B cell (primary cell): Measurements from ENCODE around the gene C15orf62. TPM values are rescaled to one million over a fixed set of nuclear protein-coding genes. Genes with fewer than 3 reads are reported as not detected.

Source experiments
- ATAC-seq: fragments of 200-7000 bp; cut with Tn5 transposase; one replicate; pipeline ENCODE4 v1.10.0; 2021; ENCODE audit warnings: low read depth, mild to moderate bottlenecking, moderate number of reproducible peaks, moderate library complexity
- CTCF ChIA-PET: fragments of 350-600 bp; sonication (Branson Sonifier 250); formaldehyde crosslinking; loops from one replicate; lab custom pipeline; 2021; ENCODE audit warnings: antibody characterized with exemption, inconsistent platforms; lab: Charles Lee
- POLR2A ChIA-PET: fragments of 350-600 bp; sonication (Branson Sonifier 250); formaldehyde crosslinking; loops from one replicate; lab custom pipeline; 2021; ENCODE audit warnings: antibody characterized with exemption; lab: Charles Lee
- DNase-seq: peaks from one replicate; pipeline ENCODE4 v3.0.0; 2013
- H2AFZ ChIP-seq: 2 replicates; pipeline ENCODE4 v1.6.1; 2012; ENCODE audit warnings: mild to moderate bottlenecking, low read depth, low read length; ENCODE audit not compliant: insufficient read depth, poor library complexity, severe bottlenecking
- H3K27ac ChIP-seq, 2 donors: 1 replicate in 1 of 2; 2 replicates in 1 of 2; pipeline ENCODE4 v1.5.1; 2012 to 2013; ENCODE audit warnings: low read length in 2 of 2, mild to moderate bottlenecking in 2 of 2, moderate library complexity in 1 of 2
- H3K27me3 ChIP-seq, 4 experiments: fragments of 200-600 bp in 1 of 4; sonication (generic) in 1 of 4; replicated peaks in 1 of 4; 1 replicate in 2 of 4; 2 replicates in 2 of 4; pipeline versions ENCODE4 v1.6.1 to v1.7.0; 2013 to 2016; ENCODE audit warnings: low read length in 3 of 4, mild to moderate bottlenecking in 2 of 4, mixed read lengths in 1 of 4, moderate library complexity in 1 of 4; ENCODE audit not compliant: insufficient read depth in 4 of 4, control insufficient read depth in 3 of 4; ENCODE audit errors: control extremely low read depth in 1 of 4
- H3K36me3 ChIP-seq, 2 experiments: replicated peaks in 1 of 2; 1 replicate in 1 of 2; 2 replicates in 1 of 2; pipeline versions ENCODE4 v1.6.1 to v1.7.1; 2013; ENCODE audit warnings: low read length in 1 of 2; ENCODE audit not compliant: insufficient read depth in 2 of 2, control insufficient read depth in 1 of 2; ENCODE audit errors: control extremely low read depth in 1 of 2, extremely low read depth in 1 of 2
- H3K4me1 ChIP-seq, 2 donors: fragments of 200-600 bp in 1 of 2; sonication (generic) in 1 of 2; 1 replicate in 1 of 2; 2 replicates in 1 of 2; pipeline versions ENCODE4 v1.5.1 to v1.6.1; 2013 to 2017; ENCODE audit warnings: low read length in 2 of 2; ENCODE audit not compliant: control insufficient read depth in 2 of 2, insufficient read depth in 2 of 2
- H3K4me2 ChIP-seq: replicated peaks from 2 replicates; pipeline ENCODE3; 2012; ENCODE audit warnings: mild to moderate bottlenecking, low read depth, low read length; ENCODE audit not compliant: poor library complexity, severe bottlenecking
- H3K4me3 ChIP-seq, 5 experiments: fragments of 200-600 bp in 1 of 5; sonication (generic) in 1 of 5; 1 replicate in 3 of 5; 2 replicates in 2 of 5; pipeline versions ENCODE4 v1.5.1 to v1.7.0; 2011 to 2016; ENCODE audit warnings: low read length in 4 of 5, mild to moderate bottlenecking in 4 of 5, low read depth in 2 of 5, control low read depth in 1 of 5, moderate library complexity in 1 of 5; ENCODE audit not compliant: insufficient read depth in 1 of 5; ENCODE audit errors: control extremely low read depth in 1 of 5, extremely low read depth in 1 of 5
- H3K79me2 ChIP-seq: fragments of 200-600 bp; sonication (generic); one replicate; pipeline ENCODE4 v1.6.0; 2016; ENCODE audit warnings: low read length; ENCODE audit not compliant: control insufficient read depth, insufficient read depth
- H3K9ac ChIP-seq: fragments of 200-600 bp; sonication (generic); 2 replicates; pipeline ENCODE4 v1.6.1; 2017; ENCODE audit warnings: mild to moderate bottlenecking, low read length, moderate library complexity
- H3K9me3 ChIP-seq, 3 donors: one replicate each; pipeline versions ENCODE4 v1.6.1 to v1.7.1; 2013; ENCODE audit warnings: low read length in 2 of 3; ENCODE audit not compliant: control insufficient read depth in 2 of 3, insufficient read depth in 1 of 3; ENCODE audit errors: control extremely low read depth in 1 of 3
- H4K20me1 ChIP-seq: 2 replicates; pipeline ENCODE4 v1.6.0; 2012; ENCODE audit warnings: mild to moderate bottlenecking, low read length; ENCODE audit not compliant: insufficient read depth, control insufficient read depth, poor library complexity, severe bottlenecking
- H3K27ac Mint-ChIP-seq: one replicate; pipeline ENCODE4 v1.8.0; 2021; ENCODE audit warnings: mixed read lengths
- H3K27me3 Mint-ChIP-seq: one replicate; pipeline ENCODE4 v1.8.0; 2021; ENCODE audit warnings: mixed read lengths
- H3K4me1 Mint-ChIP-seq: one replicate; pipeline ENCODE4 v1.8.0; 2021; ENCODE audit warnings: mixed read lengths
- H3K4me3 Mint-ChIP-seq: one replicate; pipeline ENCODE4 v1.8.0; 2021; ENCODE audit warnings: mixed read lengths
- H3K9me3 Mint-ChIP-seq: one replicate; pipeline ENCODE4 v1.8.0; 2022; ENCODE audit warnings: mixed read lengths; ENCODE audit not compliant: insufficient read depth
- CTCF ChIP-seq: fragments of 200-600 bp; IDR thresholded peaks from one replicate; pipeline ENCODE4 v1.8.0; 2022; ENCODE audit warnings: antibody characterized with exemption, mild to moderate bottlenecking
- EZH2 ChIP-seq: IDR thresholded peaks from 2 replicates; pipeline ENCODE4 v1.6.1; 2012; ENCODE audit warnings: borderline replicate concordance, low read depth, mild to moderate bottlenecking, moderate library complexity, low read length; ENCODE audit not compliant: insufficient read depth, poor library complexity, severe bottlenecking
- WGBS: methylation state at CpG from one replicate; pipeline ENCODE4 v1.1.5; 2013; ENCODE audit warnings: missing lambda C conversion rate; ENCODE audit not compliant: insufficient coverage; 5-methylcytosine and 5-hydroxymethylcytosine counted together
- intact Hi-C: fragments of 100-400 bp; cut with micrococcal nuclease; formaldehyde crosslinking; loops from one replicate; pipeline ENCODE4 v1.10.0; 2022
- polyA plus RNA-seq: library from polyadenylated mRNA; depleted of rRNA; stranded (reverse); fragments of >200 nt; gene quantifications from 2 replicates; pipeline ENCODE4 v1.2.3, GENCODE V29; 2012
- total RNA-seq, 2 donors: library from RNA; stranded (reverse); fragments of 120-200 nt in 1 of 2; gene quantifications; 1 replicate in 1 of 2; 2 replicates in 1 of 2; pipeline versions ENCODE4 v1.2.3 to v1.2.4, GENCODE V29; 2013 to 2022

Gene C15orf62
- total and polyA plus RNA-seq, 2 donors (not counting 1 experiment from before 2014, with no cell fraction given): 0.30 to 9.5 TPM

GRCh38 chr15:40739854-40740253, 29.9 kb upstream of the C15orf62 start:
- TF ChIP-seq EZH2 (no peak), CTCF (no peak)
- H3K27ac Mint-ChIP-seq: no peak overlapping the region
- H3K4me1 Mint-ChIP-seq: no peaks in the 10 kb centered on the region
- H3K27me3 Mint-ChIP-seq: no peaks in the 10 kb centered on the region
- CTCF ChIA-PET: interaction anchor here (0.9 to 2.0 kb wide), 4 partner anchors 31 to 44 kb away, joined by 3 to 6 read pairs (median 4); no protein-coding TSS in a partner anchor
- POLR2A ChIA-PET: no interaction called here
- H3K27ac ChIP-seq: no peak overlapping the region
- intact Hi-C loops: no loop called here
- no peaks in the 10 kb centered on the region for H3K9me3 Mint-ChIP-seq
- H3K36me3 ChIP-seq: peaks cover 4 to 59% of the 10 kb centered on the region in 2 experiments
- no CpG with 5 or more reads among the region's 2 CpGs for WGBS
- H3K9me3 ChIP-seq: no peaks in the 10 kb centered on the region
- H4K20me1 ChIP-seq: no peaks in the 10 kb centered on the region
- DNase-seq: no peak
- no peak overlapping the region for H2AFZ ChIP-seq
- H3K27me3 ChIP-seq: no peaks in the 10 kb centered on the region
- H3K9ac ChIP-seq: no peak overlapping the region
- no peak overlapping the region for H3K4me3 ChIP-seq
- no peak overlapping the region for H3K4me3 Mint-ChIP-seq
- H3K4me2 ChIP-seq: no peak overlapping the region
- no peaks in the 10 kb centered on the region for H3K4me1 ChIP-seq
- ATAC-seq: no peak
- peaks cover 3% of the 10 kb centered on the region for H3K79me2 ChIP-seq

GRCh38 chr15:40743485-40743901, 26.3 kb upstream of the C15orf62 start:
- Histone ChIP-seq H3K9me3 (no peaks in the 10 kb centered on the region), H2AFZ (no peak overlapping the region), H3K4me3 (no peak overlapping the region), H3K27me3 (no peaks in the 10 kb centered on the region), H3K36me3 (peaks cover 0 to 52% of the 10 kb centered on the region in 2 experiments), H3K9ac (no peak overlapping the region), H3K27ac (no peak overlapping the region), H3K4me1 (no peaks in the 10 kb centered on the region), H4K20me1 (no peaks in the 10 kb centered on the region), H3K4me2 (no peak overlapping the region), H3K79me2 (peaks cover 5% of the 10 kb centered on the region)
- WGBS: no CpG with 5 or more reads among the region's 2 CpGs
- CTCF ChIA-PET: interaction anchor here (0.7 to 14.3 kb wide), 4 partner anchors 22 to 168 kb away, joined by 3 to 177 read pairs (median 4); no protein-coding TSS in a partner anchor
- Mint-ChIP-seq H3K27me3 (no peaks in the 10 kb centered on the region), H3K4me3 (no peak overlapping the region), H3K9me3 (no peaks in the 10 kb centered on the region), H3K27ac (no peak overlapping the region), H3K4me1 (no peaks in the 10 kb centered on the region)
- ATAC-seq: no peak
- POLR2A ChIA-PET: no interaction called here
- no peak for DNase-seq
- intact Hi-C loops: no loop called here
- TF ChIP-seq EZH2 (no peak), CTCF (no peak)
